GM12878 (cell line): Measurements from ENCODE around the gene CNOT3. TPM values are rescaled to one million over a fixed set of nuclear protein-coding genes. Genes with fewer than 3 reads are reported as not detected.
A peak's percentile ranks its signal among the peaks of the same experiment; 100 is the strongest.

ENCODE experiments used
- ATAC-seq: fragments of 200-7000 bp; cut with Tn5 transposase; 3 replicates; pipeline ENCODE4 v1.9.1; 2020; ENCODE audit warnings: mild to moderate bottlenecking, moderate library complexity
- BruUV-seq: library from RNA; stranded (reverse); fragments of 400-500 nt; replicated peaks from 2 replicates; lab custom pipeline; 2021; lab: Mats Ljungman, UMichigan
- CTCF ChIA-PET: fragments of 300-600 bp; sonication (Branson Sonifier 250); formaldehyde crosslinking; extraction: SDS; loops from one replicate; lab custom pipeline; 2021; ENCODE audit warnings: inconsistent platforms; lab: Yijun Ruan, JAX
- POLR2A ChIA-PET: fragments of 350-600 bp; formaldehyde crosslinking; extraction: SDS; loops from one replicate; lab custom pipeline; 2021; ENCODE audit warnings: inconsistent platforms; lab: Charles Lee
- RAD21 ChIA-PET: fragments of 300-600 bp; sonication (Branson Sonifier 250); formaldehyde crosslinking; loops from one replicate; lab custom pipeline; 2023; ENCODE audit warnings: antibody characterized with exemption; ENCODE audit not compliant: unreplicated experiment; lab: Charles Lee
- SMC1A ChIA-PET: fragments of 300-600 bp; sonication (Branson Sonifier 250); formaldehyde crosslinking; loops from one replicate; lab custom pipeline; 2023; ENCODE audit not compliant: unreplicated experiment, uncharacterized antibody; lab: Charles Lee
- DNase-seq: peaks from one replicate; pipeline ENCODE4 v3.0.0-alpha.2; 2011; ENCODE audit warnings: low read depth, low spot score
- FAIRE-seq: peaks from 3 replicates; lab custom pipeline; 2011; peaks lifted over from hg19 to GRCh38; lab: Jason Lieb, UNC
- H2AFZ ChIP-seq: 2 replicates; pipeline ENCODE4 v1.6.0; 2011; ENCODE audit warnings: low read depth, low read length, control low read depth; ENCODE audit not compliant: control insufficient read depth
- H3K27ac ChIP-seq: 2 replicates; pipeline ENCODE4 v1.5.1; 2011; ENCODE audit warnings: control low read depth; ENCODE audit not compliant: control insufficient read depth, insufficient read depth
- H3K27me3 ChIP-seq, 2 experiments: replicated peaks in 1 of 2; 2 replicates each; pipeline versions ENCODE4 v1.6.0 to v1.6.1; 2011; ENCODE audit warnings: low read length in 1 of 2; ENCODE audit not compliant: control insufficient read depth in 2 of 2, insufficient read depth in 2 of 2
- H3K36me3 ChIP-seq, 2 experiments: 2 replicates each; pipeline ENCODE4 v1.5.1; 2011; ENCODE audit warnings: low read length in 1 of 2; ENCODE audit not compliant: control insufficient read depth in 2 of 2, insufficient read depth in 2 of 2
- H3K4me1 ChIP-seq: 2 replicates; pipeline ENCODE4 v1.6.1; 2011; ENCODE audit warnings: mild to moderate bottlenecking, low read length, moderate library complexity, mixed read lengths; ENCODE audit not compliant: control insufficient read depth, insufficient read depth
- H3K4me2 ChIP-seq: 2 replicates; pipeline ENCODE4 v1.6.0; 2011; ENCODE audit warnings: control low read depth; ENCODE audit not compliant: control insufficient read depth, insufficient read depth
- H3K4me3 ChIP-seq: fragments of 200-600 bp; sonication (generic); 2 replicates; pipeline ENCODE4 v1.5.1; 2016
- H3K79me2 ChIP-seq: 2 replicates; pipeline ENCODE4 v1.6.0; 2011; ENCODE audit warnings: low read length; ENCODE audit not compliant: control insufficient read depth, insufficient read depth
- H3K9ac ChIP-seq: 2 replicates; pipeline ENCODE4 v1.8.0; 2011; ENCODE audit warnings: low read length, control low read depth, mixed read lengths; ENCODE audit not compliant: control insufficient read depth, insufficient read depth
- H3K9me3 ChIP-seq: replicated peaks from 3 replicates; pipeline ENCODE4 v1.5.1; 2011; ENCODE audit warnings: mild to moderate bottlenecking, low read length; ENCODE audit not compliant: control insufficient read depth, insufficient read depth
- H4K20me1 ChIP-seq: 2 replicates; pipeline ENCODE4 v1.6.0; 2011; ENCODE audit not compliant: control insufficient read depth, insufficient read depth
- ATF7 ChIP-seq: fragments of 450-650 bp; IDR thresholded peaks from 2 replicates; pipeline ENCODE4 v1.6.1; 2016; ENCODE audit warnings: low read depth, mild to moderate bottlenecking
- EED ChIP-seq: sonication (generic); IDR thresholded peaks from 2 replicates; pipeline ENCODE4 v1.6.1; 2016; ENCODE audit warnings: antibody characterized with exemption, low read depth
- MTA3 ChIP-seq: IDR thresholded peaks from 2 replicates; pipeline ENCODE4 v1.6.1; 2012; ENCODE audit warnings: low read length, inconsistent platforms, borderline replicate concordance
- POLR2A ChIP-seq: IDR thresholded peaks from 2 replicates; pipeline ENCODE4 v1.6.1; 2011; ENCODE audit warnings: low read depth, mild to moderate bottlenecking, low read length
- POLR2AphosphoS2 ChIP-seq: IDR thresholded peaks from 2 replicates; pipeline ENCODE4 v1.6.1; 2011; ENCODE audit warnings: low read depth, mild to moderate bottlenecking, low read length, improper control_type of control experiment, moderate library complexity
- RAD51 ChIP-seq: fragments of 450-650 bp; IDR thresholded peaks from 2 replicates; pipeline ENCODE4 v1.6.1; 2016; ENCODE audit warnings: moderate library complexity, mild to moderate bottlenecking, inconsistent platforms
- SMAD1 ChIP-seq: fragments of 450-650 bp; IDR thresholded peaks from 2 replicates; pipeline ENCODE4 v1.6.1; 2018; ENCODE audit warnings: mild to moderate bottlenecking, low read depth; ENCODE audit not compliant: partially characterized antibody
- SPI1 ChIP-seq: IDR thresholded peaks from 2 replicates; pipeline ENCODE4 v1.6.1; 2011; ENCODE audit warnings: low read depth, mild to moderate bottlenecking, low read length, moderate library complexity, borderline replicate concordance; ENCODE audit not compliant: insufficient read depth
- TAF1 ChIP-seq: IDR thresholded peaks from 2 replicates; pipeline ENCODE4 v1.6.1; 2011; ENCODE audit warnings: mild to moderate bottlenecking, low read depth, low read length, borderline replicate concordance
- ZZZ3 ChIP-seq: IDR thresholded peaks from 2 replicates; pipeline ENCODE4 v1.6.1; 2011; ENCODE audit warnings: low read depth; ENCODE audit not compliant: control insufficient read depth, insufficient read length
- WGBS: methylation state at CpG from one replicate; pipeline ENCODE4 v1.1.6; 2016; ENCODE audit warnings: low lambda C conversion rate; ENCODE audit not compliant: insufficient replicate concordance, insufficient coverage; ENCODE audit errors: missing lambda C conversion rate; 5-methylcytosine and 5-hydroxymethylcytosine counted together
- in situ Hi-C: fragments of 300-500 bp; cut with MboI; formaldehyde crosslinking; loops from 9 replicates; pipeline ENCODE4 v1.14.3; 2018; ENCODE audit warnings: mixed read lengths
- intact Hi-C: fragments of 100-400 bp; cut with micrococcal nuclease; formaldehyde crosslinking; loops from one replicate; pipeline ENCODE4 v1.14.2; 2022; ENCODE audit not compliant: unreplicated experiment
- polyA plus RNA-seq, 11 experiments: library from polyadenylated mRNA; depleted of rRNA in 4 of 11; unstranded in 6 of 11; stranded (reverse) in 5 of 11; fragments of >200 nt; fragmentation: Nextera tagmentation in 4 of 11; fragmentation: Illumina TruSeq in 1 of 11; extraction: Ambion mirVana in 4 of 11; extraction: Trizol in 1 of 11; gene quantifications; 1 replicate in 1 of 11; 2 replicates in 10 of 11; pipeline versions ENCODE4 v1.2.1 to v1.2.3, GENCODE V29; 2011 to 2016; ENCODE audit warnings: inconsistent platforms in 2 of 11, missing spikeins in 2 of 11, low read depth in 1 of 11
- total RNA-seq, 4 experiments: library from RNA; depleted of rRNA in 3 of 4; stranded (reverse); fragments of >200 nt in 3 of 4; fragmentation: Illumina TruSeq in 1 of 4; extraction: Trizol in 1 of 4; gene quantifications; 2 replicates each; pipeline versions ENCODE4 v1.2.1 to v1.2.3, GENCODE V29; 2013 to 2021
- TF ChIP-seq, protein P1 (sequence below): IDR thresholded peaks from 2 replicates; pipeline ENCODE4 v1.6.1; 2011; ENCODE audit warnings: borderline replicate concordance, low read depth, mild to moderate bottlenecking, moderate library complexity, mixed read lengths, low read length; ENCODE audit not compliant: insufficient read depth; ENCODE audit errors: extremely low read length
- TF ChIP-seq, protein P2 (sequence below): IDR thresholded peaks from 2 replicates; pipeline ENCODE4 v1.6.1; 2011; ENCODE audit warnings: borderline replicate concordance, low read depth, mild to moderate bottlenecking, moderate library complexity, low read length; ENCODE audit not compliant: insufficient read depth, poor library complexity, severe bottlenecking
- TF ChIP-seq, protein P3 (sequence below): IDR thresholded peaks from 2 replicates; pipeline ENCODE4 v1.6.1; 2012; ENCODE audit warnings: improper control_type of control experiment, low read depth, low read length; ENCODE audit not compliant: insufficient replicate concordance

The CNOT3 gene
- total and polyA plus RNA-seq, 10 of the 15 experiments (the other 5 are each of a cell fraction or from before 2014, with no cell fraction given): 0.14 to 45.1 (median 14.0) TPM

DNA sequence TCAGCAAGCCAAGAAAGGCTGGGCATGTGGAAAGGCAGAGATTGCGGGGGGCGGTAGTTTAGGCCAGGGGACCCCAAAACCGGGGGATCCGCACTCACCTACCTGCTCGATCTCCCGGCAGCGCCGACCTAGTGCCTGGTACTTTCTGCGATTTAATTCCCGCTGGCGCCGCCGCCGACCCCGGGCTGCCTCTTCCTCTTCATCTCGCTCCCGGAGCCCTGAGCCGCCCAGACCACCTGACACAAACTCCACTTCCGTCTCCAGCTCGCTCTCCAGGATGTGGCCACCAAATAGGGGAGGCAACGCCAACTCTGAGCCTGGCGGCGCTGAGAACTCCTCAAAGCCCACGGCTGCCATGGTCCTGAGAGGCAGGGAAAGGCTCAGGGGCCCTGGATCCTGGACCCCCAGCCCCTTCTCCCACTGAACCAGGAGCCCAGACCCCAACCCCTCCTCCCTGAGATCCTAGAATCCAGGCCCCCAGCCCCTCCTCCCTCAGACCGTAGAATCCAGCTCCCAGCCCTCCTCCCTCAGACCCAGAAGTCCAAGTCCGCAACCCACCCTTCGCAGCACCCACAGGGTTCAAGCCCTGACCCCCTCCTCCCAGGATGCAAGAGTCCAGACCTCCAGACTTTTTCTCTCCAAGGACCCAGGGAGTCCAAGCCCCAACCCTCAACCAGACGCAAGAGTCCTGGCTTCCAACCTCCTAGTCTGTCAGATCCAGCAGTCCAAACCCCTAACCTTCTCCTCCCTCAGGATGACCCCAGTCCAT is 23.0 kb upstream of the CNOT3 start:
- in situ Hi-C loops (no loop called here), intact Hi-C loops (no loop called here)
- Histone ChIP-seq H3K27me3 (no peaks in the 10 kb centered on the region), H3K4me1 (peaks cover 10% of the 10 kb centered on the region), H3K9me3 (no peaks in the 10 kb centered on the region), H3K27ac (peak overlapping the region; percentile 79), H3K36me3 (peaks cover 7 to 17% of the 10 kb centered on the region in 2 experiments; a peak in 3 of 4 replicates), H4K20me1 (no peaks in the 10 kb centered on the region), H3K9ac (peak overlapping the region; percentile 93), H3K79me2 (peaks cover 29% of the 10 kb centered on the region), H2AFZ (peak overlapping the region; percentile 95), H3K4me2 (peak overlapping the region; percentile 82), H3K4me3 (peak overlapping the region; percentile 95)
- FAIRE-seq (peak; percentile 91), DNase-seq (no peak), ATAC-seq (peak; percentile 81)
- POLR2A ChIA-PET: interaction anchor here (0.6 to 2.6 kb wide), 5 partner anchors 11 to 83 kb away, joined by 3 to 25 read pairs (median 4); partner anchors contain the start of genes CNOT3, LENG1 and MBOAT7
- BruUV-seq: no TSS peak
- RAD21 ChIA-PET: interaction anchor here (1.2 to 2.9 kb wide), 2 partner anchors 13 to 23 kb away, joined by 3 to 19 read pairs; partner anchors contain the start of gene CNOT3
- WGBS: 2% methylated on average over 28 of the region's 28 CpGs
- CTCF ChIA-PET: interaction anchor here (1.7 kb wide), 1 partner anchor 277 kb away, joined by 4 read pairs; no protein-coding TSS in a partner anchor
- SMC1A ChIA-PET: interaction anchor here (0.9 to 1.4 kb wide), 2 partner anchors 12 to 23 kb away, joined by 3 to 6 read pairs; partner anchors contain the start of genes CNOT3 and NDUFA3
- TF ChIP-seq POLR2AphosphoS2 (no peak), SMAD1 (no peak), POLR2A (peak; percentile 73), EED (0 out of 2 replicates have a peak, but pooled peaks have one; percentile 30), MTA3 (no peak), RAD51 (peak; percentile 71), SPI1 (peak; percentile 39; the same call in 1 of the 2 replicates), TAF1 (peak; percentile 50; the same call in 1 of the 2 replicates), ATF7 (no peak), ZZZ3 (no peak)
- TF ChIP-seq, protein P1, sequence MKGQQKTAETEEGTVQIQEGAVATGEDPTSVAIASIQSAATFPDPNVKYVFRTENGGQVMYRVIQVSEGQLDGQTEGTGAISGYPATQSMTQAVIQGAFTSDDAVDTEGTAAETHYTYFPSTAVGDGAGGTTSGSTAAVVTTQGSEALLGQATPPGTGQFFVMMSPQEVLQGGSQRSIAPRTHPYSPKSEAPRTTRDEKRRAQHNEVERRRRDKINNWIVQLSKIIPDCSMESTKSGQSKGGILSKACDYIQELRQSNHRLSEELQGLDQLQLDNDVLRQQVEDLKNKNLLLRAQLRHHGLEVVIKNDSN: peak; percentile 22
- TF ChIP-seq, protein P2, sequence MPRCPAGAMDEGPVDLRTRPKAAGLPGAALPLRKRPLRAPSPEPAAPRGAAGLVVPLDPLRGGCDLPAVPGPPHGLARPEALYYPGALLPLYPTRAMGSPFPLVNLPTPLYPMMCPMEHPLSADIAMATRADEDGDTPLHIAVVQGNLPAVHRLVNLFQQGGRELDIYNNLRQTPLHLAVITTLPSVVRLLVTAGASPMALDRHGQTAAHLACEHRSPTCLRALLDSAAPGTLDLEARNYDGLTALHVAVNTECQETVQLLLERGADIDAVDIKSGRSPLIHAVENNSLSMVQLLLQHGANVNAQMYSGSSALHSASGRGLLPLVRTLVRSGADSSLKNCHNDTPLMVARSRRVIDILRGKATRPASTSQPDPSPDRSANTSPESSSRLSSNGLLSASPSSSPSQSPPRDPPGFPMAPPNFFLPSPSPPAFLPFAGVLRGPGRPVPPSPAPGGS: no peak
- TF ChIP-seq, protein P3, sequence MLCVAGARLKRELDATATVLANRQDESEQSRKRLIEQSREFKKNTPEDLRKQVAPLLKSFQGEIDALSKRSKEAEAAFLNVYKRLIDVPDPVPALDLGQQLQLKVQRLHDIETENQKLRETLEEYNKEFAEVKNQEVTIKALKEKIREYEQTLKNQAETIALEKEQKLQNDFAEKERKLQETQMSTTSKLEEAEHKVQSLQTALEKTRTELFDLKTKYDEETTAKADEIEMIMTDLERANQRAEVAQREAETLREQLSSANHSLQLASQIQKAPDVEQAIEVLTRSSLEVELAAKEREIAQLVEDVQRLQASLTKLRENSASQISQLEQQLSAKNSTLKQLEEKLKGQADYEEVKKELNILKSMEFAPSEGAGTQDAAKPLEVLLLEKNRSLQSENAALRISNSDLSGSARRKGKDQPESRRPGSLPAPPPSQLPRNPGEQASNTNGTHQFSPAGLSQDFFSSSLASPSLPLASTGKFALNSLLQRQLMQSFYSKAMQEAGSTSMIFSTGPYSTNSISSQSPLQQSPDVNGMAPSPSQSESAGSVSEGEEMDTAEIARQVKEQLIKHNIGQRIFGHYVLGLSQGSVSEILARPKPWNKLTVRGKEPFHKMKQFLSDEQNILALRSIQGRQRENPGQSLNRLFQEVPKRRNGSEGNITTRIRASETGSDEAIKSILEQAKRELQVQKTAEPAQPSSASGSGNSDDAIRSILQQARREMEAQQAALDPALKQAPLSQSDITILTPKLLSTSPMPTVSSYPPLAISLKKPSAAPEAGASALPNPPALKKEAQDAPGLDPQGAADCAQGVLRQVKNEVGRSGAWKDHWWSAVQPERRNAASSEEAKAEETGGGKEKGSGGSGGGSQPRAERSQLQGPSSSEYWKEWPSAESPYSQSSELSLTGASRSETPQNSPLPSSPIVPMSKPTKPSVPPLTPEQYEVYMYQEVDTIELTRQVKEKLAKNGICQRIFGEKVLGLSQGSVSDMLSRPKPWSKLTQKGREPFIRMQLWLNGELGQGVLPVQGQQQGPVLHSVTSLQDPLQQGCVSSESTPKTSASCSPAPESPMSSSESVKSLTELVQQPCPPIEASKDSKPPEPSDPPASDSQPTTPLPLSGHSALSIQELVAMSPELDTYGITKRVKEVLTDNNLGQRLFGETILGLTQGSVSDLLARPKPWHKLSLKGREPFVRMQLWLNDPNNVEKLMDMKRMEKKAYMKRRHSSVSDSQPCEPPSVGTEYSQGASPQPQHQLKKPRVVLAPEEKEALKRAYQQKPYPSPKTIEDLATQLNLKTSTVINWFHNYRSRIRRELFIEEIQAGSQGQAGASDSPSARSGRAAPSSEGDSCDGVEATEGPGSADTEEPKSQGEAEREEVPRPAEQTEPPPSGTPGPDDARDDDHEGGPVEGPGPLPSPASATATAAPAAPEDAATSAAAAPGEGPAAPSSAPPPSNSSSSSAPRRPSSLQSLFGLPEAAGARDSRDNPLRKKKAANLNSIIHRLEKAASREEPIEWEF: no peak
